Testis (tissue), 3 donors: ENCODE results near the gene ZNF606. TPM values are rescaled to one million over a fixed set of nuclear protein-coding genes. Genes with fewer than 3 reads are reported as not detected.

Experiments used
- DNase-seq: peaks from one replicate; pipeline ENCODE4 v3.0.0-alpha.2; 2019
- H3K27ac ChIP-seq, 2 donors: fragments of 200-600 bp; sonication (generic); one replicate each; pipeline ENCODE4 v1.5.1; 2019
- H3K27me3 ChIP-seq: fragments of 200-600 bp; sonication (generic); one replicate; pipeline ENCODE4 v1.5.1; 2019
- H3K36me3 ChIP-seq: fragments of 200-600 bp; sonication (generic); one replicate; pipeline ENCODE4 v1.5.1; 2017; ENCODE audit warnings: low read depth; ENCODE audit errors: missing control alignments
- H3K4me1 ChIP-seq: fragments of 200-600 bp; sonication (generic); one replicate; pipeline ENCODE4 v1.5.1; 2019
- H3K4me3 ChIP-seq, 2 donors: fragments of 200-600 bp; sonication (generic); one replicate each; pipeline ENCODE4 v1.5.1; 2017 to 2019
- H3K9me3 ChIP-seq: fragments of 200-600 bp; sonication (generic); one replicate; pipeline ENCODE4 v1.5.1; 2017
- POLR2A ChIP-seq: fragments of 450-650 bp; IDR thresholded peaks from one replicate; pipeline ENCODE4 v1.6.1; 2017; ENCODE audit warnings: antibody characterized with exemption, mild to moderate bottlenecking, moderate library complexity
- WGBS, 2 donors: methylation state at CpG; one replicate each; pipeline ENCODE4 v1.1.5; 2018; 5-methylcytosine and 5-hydroxymethylcytosine counted together
- intact Hi-C: fragments of 100-400 bp; cut with DNase I; formaldehyde crosslinking; loops from one replicate; pipeline ENCODE4 v1.15.1; 2023; ENCODE audit warnings: low total_unique reads
- polyA plus RNA-seq: library from polyadenylated mRNA; stranded (reverse); fragments of 350-450 nt; fragmentation: Illumina TruSeq; extraction: RNeasy Lipid Tissue Mini Kit (QIAGEN cat#74804); gene quantifications from one replicate; pipeline ENCODE4 v1.2.3, GENCODE V29; 2014; ENCODE audit warnings: low read depth, low replicate concordance; ENCODE audit not compliant: insufficient read depth
- total RNA-seq, 2 donors: library from RNA; depleted of rRNA; stranded (reverse); fragments of >200 nt; gene quantifications; one replicate each; pipeline ENCODE4 v1.2.3, GENCODE V29; 2016
- TF ChIP-seq, protein P1 (sequence below), 3 experiments: fragments of 450-650 bp in 2 of 3; fragments of 200-600 bp in 1 of 3; sonication (generic) in 1 of 3; IDR thresholded peaks; one replicate each; pipeline ENCODE4 v1.5.1; 2016 to 2019; ENCODE audit warnings: antibody characterized with exemption in 3 of 3, mild to moderate bottlenecking in 2 of 3, moderate library complexity in 1 of 3

ZNF606 gene
- total and polyA plus RNA-seq, 3 donors from 2014 or later: 12.1 to 73.9 (median 30.2) TPM

- Histone ChIP-seq H3K27me3 (no peaks in the 10 kb centered on the region), H3K4me3 (peak overlapping the region; percentile 53 to 59), H3K36me3 (no peaks in the 10 kb centered on the region), H3K9me3 (no peaks in the 10 kb centered on the region), H3K4me1 (no peaks in the 10 kb centered on the region), H3K27ac (no peak overlapping the region)
- intact Hi-C loops: no loop called here
- TF ChIP-seq, protein P1, sequence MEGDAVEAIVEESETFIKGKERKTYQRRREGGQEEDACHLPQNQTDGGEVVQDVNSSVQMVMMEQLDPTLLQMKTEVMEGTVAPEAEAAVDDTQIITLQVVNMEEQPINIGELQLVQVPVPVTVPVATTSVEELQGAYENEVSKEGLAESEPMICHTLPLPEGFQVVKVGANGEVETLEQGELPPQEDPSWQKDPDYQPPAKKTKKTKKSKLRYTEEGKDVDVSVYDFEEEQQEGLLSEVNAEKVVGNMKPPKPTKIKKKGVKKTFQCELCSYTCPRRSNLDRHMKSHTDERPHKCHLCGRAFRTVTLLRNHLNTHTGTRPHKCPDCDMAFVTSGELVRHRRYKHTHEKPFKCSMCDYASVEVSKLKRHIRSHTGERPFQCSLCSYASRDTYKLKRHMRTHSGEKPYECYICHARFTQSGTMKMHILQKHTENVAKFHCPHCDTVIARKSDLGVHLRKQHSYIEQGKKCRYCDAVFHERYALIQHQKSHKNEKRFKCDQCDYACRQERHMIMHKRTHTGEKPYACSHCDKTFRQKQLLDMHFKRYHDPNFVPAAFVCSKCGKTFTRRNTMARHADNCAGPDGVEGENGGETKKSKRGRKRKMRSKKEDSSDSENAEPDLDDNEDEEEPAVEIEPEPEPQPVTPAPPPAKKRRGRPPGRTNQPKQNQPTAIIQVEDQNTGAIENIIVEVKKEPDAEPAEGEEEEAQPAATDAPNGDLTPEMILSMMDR (IDR thresholded peaks at IDR 0.05): no peak
- TF ChIP-seq POLR2A: no peak
- DNase-seq: no peak
- 3 to 8% methylated on average over 17 of the region's 20 CpGs for WGBS, 2 donors
Measured at GRCh38 chr19:58034477-58034793, 31.8 kb upstream of the ZNF606 start.

DNA sequence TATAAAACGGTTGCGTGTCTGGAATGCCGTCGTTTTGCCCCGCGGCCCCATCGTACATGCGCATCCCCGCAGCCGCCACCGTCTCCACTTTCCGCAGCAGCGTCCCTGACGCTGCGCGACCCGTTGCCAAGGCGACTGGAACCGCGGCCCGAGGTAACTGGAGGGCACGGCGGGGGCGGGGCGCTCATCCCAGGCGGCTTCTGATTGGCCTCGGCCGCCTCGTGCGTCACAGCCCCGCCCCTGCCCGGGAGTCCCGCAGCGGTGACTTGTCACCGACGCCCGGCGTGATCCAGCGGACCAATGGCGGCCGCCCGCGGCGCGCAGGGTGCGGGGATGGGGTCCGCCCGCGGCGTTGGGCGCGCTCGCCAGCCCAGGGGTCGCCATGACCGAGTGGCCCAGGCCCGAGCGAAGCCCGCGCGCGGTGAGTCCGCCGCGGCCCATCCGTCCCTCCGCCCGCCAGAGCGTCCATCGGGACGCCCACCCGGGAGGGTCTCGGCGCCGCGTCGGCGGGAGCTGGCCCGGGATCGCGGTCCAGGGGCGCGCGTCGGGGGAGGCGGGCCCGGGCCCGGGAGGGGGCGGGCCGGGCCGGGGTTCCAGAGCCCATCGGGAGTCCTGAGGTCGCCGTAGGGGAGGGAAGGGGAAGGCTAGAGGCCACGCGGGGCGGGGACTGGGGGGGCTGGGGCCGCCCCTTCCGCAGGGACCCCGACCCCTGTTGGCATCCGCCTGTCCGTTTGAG is 31.3 kb upstream of the ZNF606 start, which contains the start of gene ZSCAN1:
Gene ZSCAN1 (plus strand): TSS at position 285 of the 736 bp plus-strand sequence. CDS start 3,812 bp downstream, outside the sequence.
- no peaks in the 10 kb centered on the region for H3K36me3 ChIP-seq
- DNase-seq: peak; percentile 97
- no peaks in the 10 kb centered on the region for H3K9me3 ChIP-seq
- intact Hi-C loops: no loop called here
- H3K27me3 ChIP-seq: no peaks in the 10 kb centered on the region
- 0% methylated on average over 5 to 25 of the region's 101 CpGs for WGBS, 2 donors
- no peaks in the 10 kb centered on the region for H3K4me1 ChIP-seq
- peak within 1 kb of the TSS; percentile 53 to 59 for H3K4me3 ChIP-seq
- H3K27ac ChIP-seq: no peak within 1 kb of the TSS
- TF ChIP-seq POLR2A: peak; percentile 57
- TF ChIP-seq, protein P1 (IDR thresholded peaks at IDR 0.05): peak in 1 of 3 experiments; percentile 1

DNA sequence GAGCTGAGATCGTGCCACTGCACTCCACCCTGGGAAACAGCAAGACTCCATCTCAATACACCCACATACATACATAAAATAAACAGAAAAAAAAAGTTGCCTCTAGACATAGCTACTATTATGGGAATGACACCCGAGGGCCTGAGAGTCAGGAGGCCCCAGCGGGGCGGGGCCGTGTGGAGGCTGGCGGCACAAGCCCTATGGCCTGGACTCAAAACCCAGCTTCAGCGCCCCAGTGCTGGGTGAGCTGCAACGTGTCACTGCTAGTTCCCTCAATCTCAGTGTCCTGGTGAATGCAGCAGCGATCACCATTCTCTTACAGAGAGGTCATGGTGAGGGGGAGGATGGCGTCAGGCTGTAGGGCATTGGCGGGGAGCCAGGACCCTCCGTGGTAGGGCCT is 22.0 kb upstream of the ZNF606 start:
- 71 to 81% methylated on average over 12 of the region's 12 CpGs for WGBS, 2 donors
- no peak for DNase-seq
- no peak overlapping the region for H3K27ac ChIP-seq
- no peak for TF ChIP-seq POLR2A
- TF ChIP-seq, protein P1 (IDR thresholded peaks at IDR 0.05): no peak
- intact Hi-C loops: loop anchor here (10.0 kb wide), 1 partner anchor 130 kb away; the partner anchor contains the start of gene ZNF329
- peak overlapping the region; percentile 18 to 46 for H3K4me3 ChIP-seq
- H3K9me3 ChIP-seq: no peaks in the 10 kb centered on the region
- H3K27me3 ChIP-seq: no peaks in the 10 kb centered on the region
- no peaks in the 10 kb centered on the region for H3K4me1 ChIP-seq
- H3K36me3 ChIP-seq: no peaks in the 10 kb centered on the region

DNA sequence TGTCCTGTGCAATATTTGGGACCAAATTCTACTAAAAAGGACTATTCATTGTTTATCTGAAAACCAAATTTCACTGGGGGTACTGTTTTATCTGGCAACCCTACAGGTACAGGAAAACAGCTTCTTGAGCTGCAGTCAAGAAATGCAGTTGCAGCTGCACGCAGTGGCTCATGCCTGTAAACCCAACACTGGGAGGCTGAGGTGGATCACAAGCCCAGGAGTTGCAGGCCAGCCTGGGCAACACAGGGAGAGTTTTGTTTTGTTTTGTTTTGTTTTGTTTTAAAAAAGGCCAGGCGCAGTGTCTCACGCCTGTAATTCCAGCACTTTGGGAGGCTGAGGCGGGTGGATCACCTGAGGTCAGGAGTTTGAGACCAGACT is 19.7 kb upstream of the ZNF606 start:
- H3K9me3 ChIP-seq: no peaks in the 10 kb centered on the region
- 40 to 57% methylated on average over 4 of the region's 4 CpGs for WGBS, 2 donors
- no peak overlapping the region for H3K4me3 ChIP-seq
- no peaks in the 10 kb centered on the region for H3K36me3 ChIP-seq
- H3K27ac ChIP-seq: no peak overlapping the region
- no peaks in the 10 kb centered on the region for H3K4me1 ChIP-seq
- DNase-seq: no peak
- no peaks in the 10 kb centered on the region for H3K27me3 ChIP-seq
- TF ChIP-seq, protein P1 (IDR thresholded peaks at IDR 0.05): no peak
- no peak for TF ChIP-seq POLR2A
- intact Hi-C loops: loop anchor here (10.0 kb wide), 1 partner anchor 133 kb away; the partner anchor contains the start of gene ZNF329
